GM15510 (cell line): ENCODE data around the gene C17orf50.

ENCODE experiments used
- POLR2A ChIP-seq: IDR thresholded peaks from 3 replicates; pipeline ENCODE4 v1.6.1; 2011; ENCODE audit warnings: borderline replicate concordance; ENCODE audit not compliant: insufficient read length; ENCODE audit errors: extremely low read depth

C17orf50 gene

DNA sequence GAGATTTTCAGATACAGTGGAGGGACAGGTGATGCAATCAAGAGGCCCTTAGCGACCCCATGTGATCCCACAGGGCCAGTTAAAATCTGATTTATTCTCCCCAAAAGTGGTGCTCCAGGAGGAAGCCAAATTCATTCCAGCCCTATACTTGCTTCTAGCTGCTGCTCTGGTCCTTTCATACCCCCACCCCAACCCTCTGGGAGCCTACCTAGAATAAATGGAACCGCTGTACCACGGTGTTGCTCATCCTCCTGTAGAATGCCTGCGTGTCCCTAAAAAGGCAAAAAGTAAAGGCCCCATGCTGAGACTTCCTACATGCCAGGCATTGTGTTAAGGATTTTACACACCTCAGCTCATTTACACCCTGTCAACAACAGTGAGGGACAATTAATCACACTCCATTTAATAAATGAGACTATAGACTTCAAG, 31.3 kb upstream of the C17orf50 start:
- TF ChIP-seq POLR2A, result no peak

DNA sequence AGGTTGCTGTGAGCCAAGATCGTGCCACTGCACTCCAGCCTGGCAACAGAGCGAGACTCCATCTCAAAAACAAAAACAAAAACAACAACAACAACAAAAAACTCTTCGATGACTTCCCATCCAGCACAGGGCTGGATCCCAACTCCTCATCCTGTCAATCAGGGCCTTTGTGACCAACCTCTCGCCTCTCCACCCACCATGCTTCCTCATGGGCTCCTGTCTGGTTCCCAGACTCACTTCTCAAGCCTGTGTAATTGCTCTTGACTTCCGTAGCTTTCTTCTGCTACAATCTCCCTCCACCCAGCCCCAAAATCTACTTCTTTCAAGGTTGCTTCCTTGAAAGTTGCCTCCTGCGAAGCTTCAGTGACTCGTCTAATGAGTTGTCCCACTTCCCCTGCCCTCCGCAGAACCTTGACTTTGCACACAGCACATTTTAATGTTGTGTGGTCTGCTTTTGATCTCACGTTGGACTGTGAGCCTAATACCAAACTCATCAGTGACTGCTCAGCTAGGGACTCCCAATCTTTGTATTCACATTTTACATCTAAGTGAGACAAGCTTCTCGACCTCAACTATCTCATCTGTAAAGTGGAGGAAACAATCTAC, 30.2 kb upstream of the C17orf50 start:
- no peak for TF ChIP-seq POLR2A

DNA sequence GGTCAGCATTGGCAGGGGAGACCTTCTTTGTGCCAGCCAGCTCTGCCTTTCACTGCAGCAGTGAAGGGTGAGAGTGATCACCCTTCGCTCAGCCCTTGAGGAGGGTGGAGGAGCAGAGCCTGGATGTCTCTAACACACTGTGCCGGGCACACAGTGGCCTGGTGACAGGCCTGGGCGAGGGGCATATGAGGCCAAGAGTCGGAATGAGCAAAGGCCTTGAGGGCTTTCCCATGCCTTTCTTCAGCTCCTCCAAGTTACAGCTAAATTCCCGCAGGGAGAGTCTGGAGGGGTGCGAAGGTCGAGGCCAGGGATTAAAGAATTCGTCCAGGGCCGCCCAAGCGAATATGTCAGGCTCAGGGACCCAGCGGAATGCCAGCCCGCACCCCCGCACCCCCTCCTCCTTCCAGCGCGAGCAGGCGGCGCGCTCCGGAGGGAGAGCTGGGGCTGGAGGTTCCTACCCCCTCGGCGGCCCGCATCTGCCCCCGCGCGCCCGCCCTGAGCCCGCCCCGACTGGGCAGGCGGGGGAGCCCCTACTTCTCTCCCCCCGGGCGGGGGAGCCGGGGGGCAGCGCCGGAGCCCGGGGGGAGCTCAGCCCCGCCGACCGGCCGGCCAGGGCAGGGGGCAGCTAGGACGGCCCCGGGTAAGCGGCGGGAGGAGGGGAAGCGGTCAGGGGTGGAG, 29.3 kb upstream of the C17orf50 start, which contains the start of gene RASL10B:
RASL10B (plus strand) TSS at position 401 of the 678 bp plus-strand sequence. CDS start 3,546 bp downstream, outside the sequence.
- TF ChIP-seq POLR2A, result no peak

DNA sequence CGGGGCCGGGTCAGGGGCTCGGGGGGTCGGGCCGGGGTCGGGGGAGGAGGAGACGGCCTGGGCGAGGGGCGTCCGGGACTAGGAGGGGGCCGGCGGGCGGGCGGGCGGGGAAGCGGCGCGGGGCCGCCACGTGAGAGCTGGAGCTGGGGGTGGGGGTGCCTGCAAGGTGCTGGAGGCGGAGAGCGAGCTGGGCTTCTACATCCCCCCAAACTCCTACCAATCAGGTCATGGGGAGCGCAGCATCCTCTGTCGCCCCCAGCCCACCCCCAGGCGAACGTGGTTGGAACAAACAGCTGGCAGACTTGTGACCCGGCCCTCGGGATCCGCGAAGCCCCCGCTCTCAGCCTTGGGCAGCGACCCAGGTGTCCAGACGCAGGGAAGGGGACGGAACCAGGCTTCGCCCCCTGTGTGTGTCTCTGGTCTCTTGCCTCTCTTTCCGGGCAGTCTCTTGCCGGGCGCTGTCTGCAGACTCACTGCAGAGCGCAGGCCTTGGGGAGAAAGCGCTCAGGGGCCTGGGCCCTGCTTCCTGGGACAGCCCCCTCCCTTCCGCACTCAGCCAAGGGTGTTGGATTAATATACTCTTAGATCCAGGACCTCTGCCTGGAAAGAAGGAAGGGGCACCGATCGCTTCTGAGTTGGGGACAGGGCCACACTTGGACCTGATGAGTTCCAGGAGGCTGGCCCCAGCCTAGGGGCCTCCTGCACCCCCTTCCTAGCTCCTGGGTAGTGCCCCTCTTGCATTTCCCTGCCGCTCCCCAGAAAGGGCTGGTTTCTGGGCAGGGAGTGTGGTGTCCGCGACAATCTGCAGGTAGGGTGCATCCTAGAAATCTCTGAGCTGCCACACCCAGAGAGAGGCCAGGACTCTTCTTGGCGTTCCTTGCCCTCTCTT, 28.5 kb upstream of the C17orf50 start:
- TF ChIP-seq POLR2A, result no peak

DNA sequence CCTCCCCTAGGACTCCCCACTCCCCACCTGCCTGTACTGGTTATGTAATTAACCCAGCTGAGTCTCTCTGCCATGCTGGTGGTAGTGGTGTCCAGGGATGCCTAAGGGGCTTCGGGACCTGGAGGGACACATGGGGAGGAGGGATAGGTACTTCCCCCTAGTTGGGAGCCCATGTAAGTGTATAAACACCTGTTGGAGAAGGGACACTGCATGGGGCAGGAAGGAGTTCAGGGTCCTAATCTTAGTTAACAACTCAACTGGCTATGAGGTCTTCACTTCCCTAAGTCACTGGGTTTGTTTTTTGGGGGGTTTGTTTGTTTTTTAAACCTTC, 27.9 kb upstream of the C17orf50 start:
- TF ChIP-seq POLR2A, result no peak

DNA sequence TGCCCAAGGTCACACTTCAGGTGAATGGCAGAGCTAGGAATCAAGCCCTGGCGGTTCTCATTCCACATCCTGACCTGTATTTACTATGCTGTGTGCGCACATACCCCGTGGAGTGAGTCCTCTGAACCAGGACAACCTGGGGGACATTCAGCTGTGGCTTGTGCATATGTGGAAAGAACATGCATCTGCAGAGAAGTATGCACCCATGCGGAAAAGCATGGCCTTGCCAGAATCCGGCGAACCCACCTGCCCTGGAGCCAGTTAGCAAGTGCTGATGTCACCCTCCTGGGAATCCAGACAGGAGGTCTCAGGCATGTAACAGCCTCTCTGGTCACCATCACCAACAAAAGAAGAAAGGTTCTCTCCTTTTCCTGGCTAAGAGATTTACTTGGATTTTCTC, 27.3 kb upstream of the C17orf50 start:
- TF ChIP-seq POLR2A, result no peak

DNA sequence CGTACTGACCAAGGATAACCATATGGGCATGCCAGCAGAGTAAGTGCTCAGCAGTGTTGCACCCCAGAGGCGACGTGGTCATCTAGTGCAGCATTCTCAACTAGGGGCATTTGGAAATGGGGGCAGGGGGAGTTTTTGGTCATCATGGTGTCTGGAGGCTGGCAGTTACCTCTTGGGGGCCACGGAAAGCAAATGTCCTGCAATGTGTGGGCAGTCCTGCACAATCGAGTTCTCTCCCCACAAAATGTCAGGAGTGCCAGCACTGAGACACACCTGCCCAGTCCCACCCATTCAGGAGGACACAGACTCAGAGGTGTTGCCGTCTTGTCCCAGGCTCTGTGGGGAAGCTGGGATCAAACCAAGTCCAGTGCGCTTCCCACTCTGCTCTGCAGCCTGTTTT, 26.3 kb upstream of the C17orf50 start:
- TF ChIP-seq POLR2A, result no peak

DNA sequence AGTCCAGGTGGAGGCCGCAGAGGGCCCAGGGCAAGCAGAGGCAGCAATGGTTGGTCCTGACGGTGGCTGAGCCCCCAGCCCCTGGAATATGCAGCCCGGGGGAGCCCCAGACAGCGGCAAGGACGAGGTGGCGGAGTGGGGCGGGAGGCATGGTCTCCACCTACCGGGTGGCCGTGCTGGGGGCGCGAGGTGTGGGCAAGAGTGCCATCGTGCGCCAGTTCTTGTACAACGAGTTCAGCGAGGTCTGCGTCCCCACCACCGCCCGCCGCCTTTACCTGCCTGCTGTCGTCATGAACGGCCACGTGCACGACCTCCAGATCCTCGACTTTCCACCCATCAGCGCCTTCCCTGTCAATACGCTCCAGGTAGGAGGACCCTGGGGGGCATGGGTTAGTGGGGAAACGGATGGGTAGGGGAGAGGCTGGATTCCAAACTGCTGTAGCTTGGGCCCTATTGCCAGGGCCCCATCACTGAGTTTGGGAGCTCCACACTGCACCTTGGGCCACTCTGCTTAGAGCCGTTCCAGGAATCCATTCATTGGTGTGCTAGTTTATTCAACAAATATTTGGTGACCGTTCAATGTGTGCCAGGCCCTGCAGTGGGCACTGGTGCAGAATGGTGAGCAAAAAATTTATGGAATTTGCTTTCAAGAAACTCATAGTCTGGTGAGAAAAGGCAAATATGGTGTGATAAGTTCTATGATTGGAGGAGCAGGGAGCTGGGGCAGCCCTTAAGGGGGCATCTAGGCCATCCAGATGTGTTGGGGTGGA, 25.5 kb upstream of the C17orf50 start:
- no peak for TF ChIP-seq POLR2A

DNA sequence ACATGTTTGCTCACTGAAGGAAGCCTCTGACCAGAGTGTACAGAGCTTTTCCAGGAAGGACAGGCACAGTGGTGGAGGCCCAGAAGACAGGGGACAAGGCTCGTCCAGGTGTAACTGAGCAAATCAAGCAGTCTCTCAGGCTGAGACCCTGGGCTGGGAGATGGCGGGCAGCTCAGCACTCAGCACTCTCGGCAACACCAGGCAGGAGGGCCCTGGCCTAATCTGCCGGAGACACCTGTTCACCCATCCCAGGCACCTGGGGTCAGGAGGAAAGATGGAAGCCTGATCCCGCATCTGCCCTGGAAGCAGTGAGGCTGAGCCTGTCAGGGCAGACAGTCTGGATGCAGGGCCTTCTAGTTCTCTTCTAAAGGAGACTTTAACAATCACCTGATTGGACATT, 24.5 kb upstream of the C17orf50 start:
- TF ChIP-seq POLR2A, result no peak

DNA sequence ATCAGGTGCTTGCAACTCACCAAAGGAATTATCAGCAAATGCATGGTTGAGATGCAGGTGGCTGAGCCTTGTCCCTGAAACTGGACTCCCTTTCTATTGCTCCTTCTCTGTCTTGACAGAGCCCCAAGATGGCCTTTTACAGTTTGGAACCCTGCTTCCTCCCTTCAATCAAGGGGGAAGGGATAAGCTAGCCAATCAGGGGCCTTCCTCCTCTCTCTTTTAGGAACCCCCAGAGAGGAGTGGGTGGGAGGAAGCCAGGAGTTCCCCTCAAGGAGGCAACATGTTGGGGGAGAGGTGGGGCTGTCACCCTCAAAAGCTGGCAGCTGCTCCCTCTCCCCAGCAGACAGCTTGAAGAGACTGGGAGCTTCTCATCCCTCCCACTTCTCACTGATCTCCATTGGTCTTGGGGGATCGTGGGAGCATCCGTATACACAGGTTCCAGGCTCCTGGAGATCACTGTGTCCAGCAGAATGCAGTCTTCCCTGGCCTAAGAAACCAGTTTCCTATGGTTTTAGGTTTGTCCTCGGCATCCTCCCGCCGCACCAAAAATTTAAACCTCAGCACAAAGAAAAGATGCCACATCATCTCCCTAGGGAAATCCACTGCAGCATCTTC, 22.1 kb upstream of the C17orf50 start:
- TF ChIP-seq POLR2A, result no peak

DNA sequence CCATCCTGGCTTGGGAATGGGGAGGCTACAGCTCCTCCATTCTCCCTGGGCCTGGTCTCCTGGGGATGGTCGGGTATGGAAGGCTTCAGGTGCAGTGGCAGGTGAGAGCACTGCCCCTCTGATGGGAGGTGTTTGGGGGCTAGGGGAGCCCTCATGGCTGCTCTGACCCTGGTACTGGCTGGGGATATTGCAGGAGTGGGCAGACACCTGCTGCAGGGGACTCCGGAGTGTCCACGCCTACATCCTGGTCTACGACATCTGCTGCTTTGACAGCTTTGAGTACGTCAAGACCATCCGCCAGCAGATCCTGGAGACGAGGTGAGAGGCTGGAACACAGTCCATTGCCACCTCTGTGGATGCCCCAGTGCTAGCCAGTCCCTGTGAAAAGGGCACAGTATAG, 20.5 kb upstream of the C17orf50 start:
- no peak for TF ChIP-seq POLR2A

DNA sequence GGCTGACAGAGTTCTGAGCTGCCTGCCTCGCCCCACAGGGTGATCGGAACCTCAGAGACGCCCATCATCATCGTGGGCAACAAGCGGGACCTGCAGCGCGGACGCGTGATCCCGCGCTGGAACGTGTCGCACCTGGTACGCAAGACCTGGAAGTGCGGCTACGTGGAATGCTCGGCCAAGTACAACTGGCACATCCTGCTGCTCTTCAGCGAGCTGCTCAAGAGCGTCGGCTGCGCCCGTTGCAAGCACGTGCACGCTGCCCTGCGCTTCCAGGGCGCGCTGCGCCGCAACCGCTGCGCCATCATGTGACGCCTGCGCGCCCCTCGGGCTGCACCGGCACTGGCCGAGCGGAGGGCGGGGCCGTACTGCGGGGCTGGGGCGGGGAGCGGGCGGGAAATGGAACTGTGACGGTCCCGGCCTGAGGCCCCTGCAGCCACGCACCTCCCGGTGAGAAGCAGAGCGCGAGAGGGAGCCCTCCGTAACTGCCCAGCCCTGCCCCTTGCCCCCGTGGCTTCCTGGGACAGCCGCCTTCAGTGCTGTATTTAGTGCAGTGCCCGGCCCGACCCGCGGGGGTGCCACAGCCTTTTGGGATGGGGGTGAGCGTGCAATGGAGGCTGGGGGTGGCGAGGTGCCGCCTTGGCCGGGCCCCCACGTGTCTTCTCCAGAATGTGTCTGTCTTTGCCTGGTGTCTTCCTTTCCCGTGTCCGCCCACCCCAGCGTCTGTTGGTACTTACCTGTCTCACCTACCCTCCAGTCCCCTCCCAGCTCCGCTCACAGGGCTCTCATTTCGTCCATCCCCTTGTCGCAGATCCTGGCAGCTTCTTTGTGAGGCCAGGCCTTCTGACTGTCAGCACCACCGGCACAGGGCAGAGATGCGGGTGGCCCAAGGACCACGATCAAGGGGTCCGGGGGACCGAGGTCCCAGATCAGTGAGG, 19.4 kb upstream of the C17orf50 start:
- TF ChIP-seq POLR2A, result no peak

DNA sequence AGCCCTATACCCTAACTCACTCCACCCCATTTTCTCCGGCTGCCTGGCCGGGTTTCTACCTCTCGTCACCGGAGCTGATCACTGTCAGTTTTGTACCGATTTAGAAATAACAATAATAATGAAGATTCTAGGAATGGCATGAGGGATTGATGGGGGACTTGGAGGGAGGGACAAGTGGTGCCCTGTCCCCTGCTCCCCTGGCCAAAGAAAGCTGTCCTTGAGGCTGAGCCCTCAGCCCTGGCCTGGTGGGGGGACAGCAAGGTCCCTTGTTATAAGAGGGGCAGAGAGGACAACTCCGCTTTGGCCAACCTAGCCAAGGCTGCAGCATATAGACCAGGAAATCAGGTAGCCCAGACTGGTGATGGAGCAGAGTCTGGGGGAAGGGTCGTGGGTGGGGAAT, 18.2 kb upstream of the C17orf50 start:
- TF ChIP-seq POLR2A, result no peak

DNA sequence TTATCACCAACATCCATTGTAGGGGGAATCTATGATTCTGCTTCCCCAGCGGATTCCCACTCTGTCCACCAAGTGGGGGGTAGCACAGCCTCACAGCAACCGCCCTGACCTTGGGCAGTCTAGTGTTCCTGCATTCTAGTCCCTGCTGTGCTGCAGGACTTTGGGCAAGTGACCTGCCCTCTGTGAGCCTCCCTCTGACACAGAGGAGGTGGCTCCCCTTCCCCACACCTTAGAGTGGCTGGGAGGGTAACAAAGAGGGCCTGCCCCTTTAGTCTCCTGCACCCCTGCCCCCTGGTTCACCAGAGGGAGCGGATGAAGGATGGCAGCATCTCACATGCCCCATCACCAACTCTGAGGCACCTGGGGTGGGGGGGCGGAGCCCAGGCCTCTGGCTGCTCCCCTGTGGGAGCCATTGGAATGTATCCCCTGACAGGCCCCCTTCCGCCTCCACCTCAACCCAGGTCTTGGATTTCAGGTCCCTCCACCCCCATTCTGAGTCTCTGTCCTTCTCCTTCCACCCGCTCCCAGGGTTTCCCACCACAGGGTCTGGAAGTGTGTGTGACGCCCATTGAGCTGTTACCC, 17.7 kb upstream of the C17orf50 start:
- no peak for TF ChIP-seq POLR2A
